ENCODE data around the gene RBFOX2. TPM values are rescaled to one million over a fixed set of nuclear protein-coding genes. Genes with fewer than 3 reads are reported as not detected.

RBFOX2 gene
- total and polyA plus RNA-seq, 2 of the 8 experiments (the other 6 are each of a cell fraction or from before 2014, with no cell fraction given), result 121 to 122 TPM

DNA sequence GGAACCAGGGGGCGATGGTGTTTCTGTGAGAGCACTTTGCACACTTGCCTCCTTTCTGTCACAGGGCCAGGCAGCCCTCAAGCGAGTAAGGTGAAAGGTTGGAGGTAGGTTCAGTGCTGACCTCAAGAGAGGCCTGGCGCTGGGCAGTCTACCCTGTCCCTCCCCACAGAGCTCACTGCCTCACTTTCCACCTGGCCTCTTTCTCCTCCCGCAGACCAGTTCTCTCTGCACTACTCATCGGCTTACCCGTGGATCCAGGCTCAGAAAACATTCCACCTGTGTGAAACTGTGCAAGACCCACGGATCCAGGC is 294.2 kb downstream of the RBFOX2 start:
- Histone ChIP-seq H3K23ac (ENCODE audit: insufficient read length) (no peak overlapping the region), H3K4ac (replicated peaks; ENCODE audit: insufficient read length, low read depth, low read length) (no peak overlapping the region), H3K23me2 (ENCODE audit: low read depth, low read length) (0 out of 2 replicates have a peak, but pooled peaks cover 3% of the 10 kb centered on the region), H3K4me2 (ENCODE audit: insufficient read depth in 1 of 2, low read depth in 2 of 2, low read length in 2 of 2) (no peak overlapping the region), H3K27ac (ENCODE audit: low read depth, low read length) (no peak overlapping the region), H4K91ac (replicated peaks; ENCODE audit: insufficient read length, low read length) (no peak overlapping the region), H3K36me3 (ENCODE audit: control insufficient read depth in 2 of 4, insufficient read depth in 4 of 4, low read length in 3 of 4) (peaks cover 0 to 8% (median 3%) of the 10 kb centered on the region in 4 experiments; a peak in 3 of 8 replicates), H3K9me3 (ENCODE audit: insufficient read depth in 2 of 2, low read depth in 1 of 2, low read length in 1 of 2) (peaks cover 3 to 8% of the 10 kb centered on the region in 2 experiments; a peak in 3 of 4 replicates), H3K4me1 (replicated peaks in 1 of 4; ENCODE audit: control insufficient read depth in 3 of 4, insufficient read depth in 4 of 4, low read length in 3 of 4) (no peaks in the 10 kb centered on the region), H3K27me3 (replicated peaks in 1 of 4; ENCODE audit: control insufficient read depth in 3 of 4, extremely low read depth in 1 of 4, insufficient read depth in 3 of 4, low read length in 3 of 4) (no peaks in the 10 kb centered on the region), H4K20me1 (replicated peaks in 1 of 2; ENCODE audit: control insufficient read depth in 1 of 2, insufficient read depth in 2 of 2, low read length in 2 of 2) (no peaks in the 10 kb centered on the region), H2BK20ac (ENCODE audit: low read length) (no peak overlapping the region), H2BK12ac (ENCODE audit: low read depth, low read length) (no peak overlapping the region), H3K79me2 (ENCODE audit: control insufficient read depth in 1 of 2, insufficient read depth in 2 of 2, low read length in 2 of 2) (no peaks in the 10 kb centered on the region), H2AK5ac (ENCODE audit: low read depth, low read length) (no peak overlapping the region), H4K8ac (ENCODE audit: extremely low read depth, insufficient read depth, low read length) (no peak overlapping the region), H2BK120ac (replicated peaks; ENCODE audit: low read depth, low read length) (no peak overlapping the region), H2BK5ac (ENCODE audit: low read depth, low read length) (no peak overlapping the region), H3K4me3 (ENCODE audit: extremely low read depth in 1 of 4, insufficient read depth in 2 of 4, low read depth in 3 of 4, low read length in 4 of 4) (no peak overlapping the region), H3K9ac (replicated peaks in 1 of 4; ENCODE audit: extremely low read depth in 1 of 4, low read depth in 3 of 4, low read length in 3 of 4) (no peak overlapping the region), H4K5ac (ENCODE audit: insufficient read length, low read depth, low read length) (no peak overlapping the region), H3K56ac (replicated peaks; ENCODE audit: insufficient read length, low read depth, low read length) (no peak overlapping the region), H3K18ac (ENCODE audit: extremely low read depth, low read length) (no peak overlapping the region; the same call in 1 of the 2 replicates), H2BK15ac (ENCODE audit: low read length) (no peak overlapping the region), H3K79me1 (ENCODE audit: low read depth, low read length) (no peaks in the 10 kb centered on the region), H3K14ac (ENCODE audit: insufficient read length) (no peak overlapping the region), H2AFZ (ENCODE audit: low read length) (no peak overlapping the region)
- DNase-seq (ENCODE audit: low read depth in 1 of 2, low spot score in 2 of 2), result no peak
- WGBS, 2 experiments (ENCODE audit: extremely low coverage in 1 of 2, insufficient coverage in 1 of 2, insufficient read length in 1 of 2, insufficient replicate concordance in 2 of 2, low coverage in 1 of 2, low lambda C conversion rate in 2 of 2, missing lambda C conversion rate in 1 of 2), result 90% methylated on average over 7 of the region's 7 CpGs; no CpG with 5 or more reads in 1 of the 2 experiments
- TF ChIP-seq, protein P1, sequence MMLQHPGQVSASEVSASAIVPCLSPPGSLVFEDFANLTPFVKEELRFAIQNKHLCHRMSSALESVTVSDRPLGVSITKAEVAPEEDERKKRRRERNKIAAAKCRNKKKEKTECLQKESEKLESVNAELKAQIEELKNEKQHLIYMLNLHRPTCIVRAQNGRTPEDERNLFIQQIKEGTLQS (IDR thresholded peaks at IDR 0.05; ENCODE audit: insufficient read depth, low read depth, low read length), result no peak
- TF ChIP-seq SIRT6 (IDR thresholded peaks at IDR 0.05; ENCODE audit: low read length), result no peak
- no peak for TF ChIP-seq CTBP2 (IDR thresholded peaks at IDR 0.05; ENCODE audit: borderline replicate concordance, insufficient read depth, insufficient read length, low read length)
- TF ChIP-seq CEBPB (IDR thresholded peaks at IDR 0.05; ENCODE audit: low read depth, low read length), result no peak
- no peak for TF ChIP-seq TEAD4 (IDR thresholded peaks at IDR 0.05; ENCODE audit: low read depth, low read length)
- TF ChIP-seq BACH1 (IDR thresholded peaks at IDR 0.05; ENCODE audit: low read length), result no peak
- no peak for TF ChIP-seq HDAC6 (IDR thresholded peaks at IDR 0.05; ENCODE audit: low read depth, low read length)
- POLR2A ChIA-PET (ENCODE audit: partially characterized antibody), result no interaction called here
- FAIRE-seq, result no peak
- CTCF ChIA-PET (ENCODE audit: partially characterized antibody), result interaction anchor here (0.6 kb wide), 1 partner anchor 120 kb away, joined by 3 read pairs; no protein-coding TSS in a partner anchor

All from H1 (cell line).